ENCODE results near the gene SLC17A9. TPM values are rescaled to one million over a fixed set of nuclear protein-coding genes. Genes with fewer than 3 reads are reported as not detected.
A peak's percentile ranks its signal among the peaks of the same experiment; 100 is the strongest.

The SLC17A9 gene
- total RNA-seq, 1 experiment from 2014 or later, result not detected

- Histone ChIP-seq H3K36me3 (ENCODE audit: low read depth, low read length) (0 out of 2 replicates have a peak, but pooled peaks cover 6% of the 10 kb centered on the region), H3K4me3 (ENCODE audit: low read length) (peak overlapping the region; percentile 80), H4K20me1 (ENCODE audit: low read length) (peaks cover 61% of the 10 kb centered on the region), H3K27ac (ENCODE audit: low read length) (peak overlapping the region; percentile 29; the same call in 1 of the 2 replicates), H3K4me2 (ENCODE audit: low read length) (peak overlapping the region; percentile 84), H3K9me2 (replicated peaks; ENCODE audit: low read length) (no peaks in the 10 kb centered on the region), H3K9me3 (ENCODE audit: low read length) (no peaks in the 10 kb centered on the region), H3K4me1 (ENCODE audit: insufficient read depth, low read length) (peaks cover 27% of the 10 kb centered on the region), H3K9ac (ENCODE audit: low read length) (peak overlapping the region; percentile 98), H3F3A (ENCODE audit: low read length, unreplicated experiment) (no peaks in the 10 kb centered on the region), H2AFZ (ENCODE audit: low read length) (no peak overlapping the region), H3K27me3 (ENCODE audit: low read length) (no peaks in the 10 kb centered on the region), H3K79me2 (ENCODE audit: low read length) (peaks cover 98% of the 10 kb centered on the region)
- ATAC-seq, result no peak
- POLR2A ChIA-PET (ENCODE audit: unreplicated experiment), result interaction anchor here (0.7 kb wide), 2 partner anchors 9 to 337 kb away, joined by 3 to 4 read pairs; no protein-coding TSS in a partner anchor
- TF ChIP-seq EZH2phosphoT487 (IDR thresholded peaks at IDR 0.05; ENCODE audit: borderline replicate concordance, low read length) (no peak), CTCF (conservative IDR thresholded peaks at IDR 0.05; ENCODE audit: low read depth, low read length) (no peak), EZH2 (IDR thresholded peaks at IDR 0.05; ENCODE audit: low read length, unreplicated experiment) (no peak)
- no peak for DNase-seq
- BruUV-seq (replicated peaks), result no TSS peak
- intact Hi-C loops (cut with micrococcal nuclease), result loop anchor here (5.0 to 10.0 kb wide), 2 partner anchors 102 to 605 kb away; no protein-coding TSS in a partner anchor
- CTCF ChIA-PET, result no interaction called here
Observed at GRCh38 chr20:62927128-62927705, 25.3 kb upstream of the SLC17A9 start.

- peak overlapping the region; percentile 76 for H3K4me2 ChIP-seq (ENCODE audit: low read length)
- TF ChIP-seq EZH2phosphoT487 (IDR thresholded peaks at IDR 0.05; ENCODE audit: borderline replicate concordance, low read length) (no peak), CTCF (conservative IDR thresholded peaks at IDR 0.05; ENCODE audit: low read depth, low read length) (no peak), EZH2 (IDR thresholded peaks at IDR 0.05; ENCODE audit: low read length, unreplicated experiment) (no peak)
- CTCF ChIA-PET, result no interaction called here
- no peaks in the 10 kb centered on the region for H3F3A ChIP-seq (ENCODE audit: low read length, unreplicated experiment)
- H3K79me2 ChIP-seq (ENCODE audit: low read length), result peaks cover 98% of the 10 kb centered on the region
- H3K9me3 ChIP-seq (ENCODE audit: low read length), result no peaks in the 10 kb centered on the region
- H3K27me3 ChIP-seq (ENCODE audit: low read length), result no peaks in the 10 kb centered on the region
- H3K9me2 ChIP-seq (replicated peaks; ENCODE audit: low read length), result no peaks in the 10 kb centered on the region
- intact Hi-C loops (cut with micrococcal nuclease), result loop anchor here (5.0 to 10.0 kb wide), 2 partner anchors 104 to 604 kb away; no protein-coding TSS in a partner anchor
- peaks cover 12% of the 10 kb centered on the region; the same call in 1 of the 2 replicates for H3K36me3 ChIP-seq (ENCODE audit: low read depth, low read length)
- H3K9ac ChIP-seq (ENCODE audit: low read length), result no peak overlapping the region; the same call in 1 of the 2 replicates
- no peak for DNase-seq
- H4K20me1 ChIP-seq (ENCODE audit: low read length), result peaks cover 57% of the 10 kb centered on the region
- no peak for ATAC-seq
- POLR2A ChIA-PET (ENCODE audit: unreplicated experiment), result no interaction called here
- no peak overlapping the region for H2AFZ ChIP-seq (ENCODE audit: low read length)
- peaks cover 25% of the 10 kb centered on the region for H3K4me1 ChIP-seq (ENCODE audit: insufficient read depth, low read length)
- no TSS peak for BruUV-seq (replicated peaks)
- H3K4me3 ChIP-seq (ENCODE audit: low read length), result peak overlapping the region; percentile 46; the same call in 1 of the 2 replicates
- no peak overlapping the region for H3K27ac ChIP-seq (ENCODE audit: low read length)
Observed at GRCh38 chr20:62928246-62928939, 24.1 kb upstream of the SLC17A9 start.
